Iris pigment epithelial cell (primary cell): ENCODE measurements around the gene PROZ.

Source experiments
- DNase-seq: peaks from one replicate; pipeline ENCODE4 v3.0.0-alpha.2; 2011; ENCODE audit warnings: low read depth

PROZ gene

GRCh38 chr13:113178070-113178895, 19.8 kb downstream of the PROZ start:
- DNase-seq: peak; percentile 99

- DNase-seq: no peak
Measured at GRCh38 chr13:113178896-113179167, 20.4 kb downstream of the PROZ start.

DNA sequence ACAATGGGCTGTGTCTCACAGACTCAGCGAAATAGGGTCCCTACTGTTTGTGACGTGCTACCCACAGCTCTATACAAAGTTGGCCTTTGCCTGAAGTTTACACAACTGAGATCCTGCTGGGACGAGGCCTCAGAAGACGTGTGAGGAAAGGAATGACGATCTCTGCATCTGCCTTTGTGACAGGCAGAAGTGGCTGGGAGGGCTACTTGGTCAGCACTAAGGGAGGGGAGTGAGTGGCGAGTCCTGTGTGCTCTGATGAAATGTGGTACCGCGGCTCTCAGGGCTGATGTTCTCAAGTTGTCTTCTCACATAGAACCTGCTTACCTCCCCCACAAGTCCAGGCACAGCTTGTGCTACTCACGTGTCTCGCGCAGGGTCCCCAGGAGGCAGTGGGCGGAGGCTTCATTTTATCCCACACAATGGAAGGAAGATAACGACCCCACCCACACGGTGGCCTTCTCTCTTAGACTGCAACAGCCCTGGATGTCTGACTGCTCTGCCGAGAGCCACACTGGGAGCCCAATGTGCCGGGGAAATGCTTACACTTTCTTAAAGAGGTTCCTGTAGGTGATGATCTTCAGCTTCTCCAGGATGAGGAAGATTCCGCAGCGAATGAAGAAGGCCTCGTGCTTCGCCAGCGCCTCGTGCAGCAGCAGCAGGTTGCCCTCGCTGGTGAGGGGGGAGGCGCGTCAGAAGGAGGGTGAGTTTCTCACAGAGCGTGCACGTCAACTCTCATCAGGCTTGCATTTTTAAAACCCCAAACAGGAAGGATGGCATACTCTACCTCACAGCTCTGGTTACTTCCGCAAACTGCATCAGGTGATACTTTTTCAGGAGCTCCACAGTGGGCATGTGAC, 21.2 kb downstream of the PROZ start:
- DNase-seq: peak; percentile 81

- peak; percentile 73 for DNase-seq
Measured at GRCh38 chr13:113182046-113182445, 23.6 kb downstream of the PROZ start.

- DNase-seq: peak; percentile 54
Measured at GRCh38 chr13:113183450-113184129, 25.1 kb downstream of the PROZ start.

DNA sequence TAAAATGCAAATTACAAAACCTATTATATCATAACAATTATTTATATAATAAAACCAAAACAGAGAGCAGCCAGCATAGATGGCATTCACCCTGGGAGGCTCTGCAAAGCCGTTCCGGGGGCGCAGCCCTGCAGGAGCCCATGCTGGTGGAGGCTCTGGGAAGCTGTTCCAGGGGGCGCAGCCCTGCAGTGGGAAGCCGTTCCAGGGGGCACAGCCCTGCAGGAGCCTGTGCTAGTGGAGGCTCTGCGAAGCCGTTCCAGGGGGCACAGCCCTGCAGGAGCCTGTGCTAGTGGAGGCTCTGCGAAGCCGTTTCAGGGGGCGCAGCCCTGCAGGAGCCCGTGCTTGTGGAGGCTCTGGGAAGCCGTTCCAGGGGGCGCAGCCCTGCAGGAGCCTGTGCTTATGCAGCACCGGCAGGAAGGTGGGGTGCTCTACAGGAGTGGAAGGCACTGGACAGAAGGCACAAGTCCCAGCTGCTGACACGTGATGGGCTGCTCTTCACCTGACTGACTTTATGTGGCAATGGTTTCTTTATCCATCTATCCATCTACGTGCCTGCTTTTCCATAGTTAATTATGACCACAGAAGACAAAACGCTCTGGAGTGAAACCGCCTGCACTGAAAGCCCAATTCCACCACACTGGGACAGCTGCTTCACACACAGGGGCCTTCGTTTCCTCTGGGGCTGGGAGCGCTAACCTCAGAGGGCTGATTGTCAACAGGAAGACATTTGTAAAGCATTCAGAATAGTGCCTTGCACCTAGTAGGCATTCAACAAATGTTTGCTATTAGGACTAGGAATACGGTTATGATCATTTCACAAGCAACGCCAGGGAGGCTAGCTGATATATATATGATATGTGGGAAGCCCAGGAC, 26.4 kb downstream of the PROZ start:
- no peak for DNase-seq

- peak; percentile 22 for DNase-seq
Measured at GRCh38 chr13:113186061-113186900, 27.8 kb downstream of the PROZ start.

- peak; percentile 100 for DNase-seq
Measured at GRCh38 chr13:113187263-113187669, 28.8 kb downstream of the PROZ start.

DNA sequence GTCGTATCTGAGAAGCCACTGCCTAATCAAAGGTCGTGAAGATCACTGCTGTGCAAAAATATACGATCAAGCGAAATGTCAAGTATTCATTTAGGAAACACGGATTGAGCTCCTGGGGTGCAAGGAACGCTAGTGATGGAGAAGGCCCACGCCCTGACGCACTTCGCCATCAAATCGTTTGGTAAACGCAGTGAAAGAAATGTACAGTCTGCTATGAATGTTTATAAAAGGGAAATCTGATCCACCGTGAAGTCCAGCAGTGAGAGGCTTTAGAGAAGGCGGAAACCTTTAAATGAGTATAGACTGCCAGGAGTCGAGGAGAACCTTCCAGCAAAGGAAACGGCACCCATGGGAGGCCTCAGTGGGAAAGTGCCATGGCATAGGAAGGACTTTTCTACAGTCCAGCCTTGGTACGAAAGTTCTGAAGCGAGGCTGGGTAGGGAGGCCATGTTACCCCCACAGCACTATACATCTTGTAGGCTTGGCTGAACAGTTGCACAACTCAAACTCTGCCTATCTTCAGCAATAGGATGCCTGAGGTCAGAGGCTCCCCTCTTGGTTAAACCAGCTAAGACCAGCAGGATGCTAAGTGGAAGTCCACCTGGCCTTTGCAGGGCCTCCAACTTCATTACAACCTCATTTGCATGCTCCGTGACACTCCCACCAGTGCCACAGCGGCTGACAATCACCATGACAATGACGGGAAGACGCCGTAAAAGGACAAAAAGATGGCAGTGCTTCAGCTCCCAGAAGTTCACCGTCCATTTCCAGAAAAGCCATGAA, 29.6 kb downstream of the PROZ start:
- peak; percentile 90 for DNase-seq

DNA sequence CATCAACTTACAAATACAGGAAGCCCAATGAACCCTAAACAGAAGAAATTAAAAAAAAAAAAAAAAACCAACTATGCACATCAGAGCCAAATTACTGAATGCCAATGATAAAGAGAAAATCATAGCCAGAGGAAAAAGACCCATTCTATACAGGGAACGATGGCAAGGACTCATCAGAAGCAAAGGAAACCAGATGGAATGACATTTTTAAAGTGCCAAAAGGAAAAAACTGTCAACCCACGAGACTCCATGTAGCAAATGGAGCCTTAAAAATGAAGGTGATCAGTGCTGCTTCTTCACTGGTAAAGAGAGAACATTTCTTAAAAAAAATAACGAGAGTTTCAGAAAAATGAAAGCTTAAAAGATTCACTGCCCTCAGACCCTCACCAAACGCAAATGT, 31.7 kb downstream of the PROZ start:
- DNase-seq: no peak

DNA sequence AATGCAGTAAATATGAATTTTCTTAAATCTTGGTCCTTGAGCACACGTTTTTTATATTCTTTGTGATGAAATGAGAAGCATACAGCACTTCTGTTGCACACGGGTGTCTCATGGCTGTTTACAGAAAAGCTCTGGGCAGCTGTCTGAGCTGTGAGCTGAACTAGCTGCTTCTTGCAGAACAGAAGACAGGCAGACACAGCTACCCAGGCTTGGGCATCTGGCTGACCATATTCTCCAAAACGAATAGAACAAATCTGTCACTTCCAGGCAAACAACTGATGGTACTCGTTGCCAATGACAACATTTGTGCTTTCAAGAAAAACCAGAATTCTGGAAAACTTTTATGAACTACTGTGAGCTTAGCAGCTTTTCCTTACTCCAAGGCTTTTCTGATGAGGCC, 33.8 kb downstream of the PROZ start:
- no peak for DNase-seq

GRCh38 chr13:113192902-113193301, 34.5 kb downstream of the PROZ start:
- DNase-seq: peak; percentile 88

- no peak for DNase-seq
Measured at GRCh38 chr13:113195360-113195759, 36.9 kb downstream of the PROZ start.

DNA sequence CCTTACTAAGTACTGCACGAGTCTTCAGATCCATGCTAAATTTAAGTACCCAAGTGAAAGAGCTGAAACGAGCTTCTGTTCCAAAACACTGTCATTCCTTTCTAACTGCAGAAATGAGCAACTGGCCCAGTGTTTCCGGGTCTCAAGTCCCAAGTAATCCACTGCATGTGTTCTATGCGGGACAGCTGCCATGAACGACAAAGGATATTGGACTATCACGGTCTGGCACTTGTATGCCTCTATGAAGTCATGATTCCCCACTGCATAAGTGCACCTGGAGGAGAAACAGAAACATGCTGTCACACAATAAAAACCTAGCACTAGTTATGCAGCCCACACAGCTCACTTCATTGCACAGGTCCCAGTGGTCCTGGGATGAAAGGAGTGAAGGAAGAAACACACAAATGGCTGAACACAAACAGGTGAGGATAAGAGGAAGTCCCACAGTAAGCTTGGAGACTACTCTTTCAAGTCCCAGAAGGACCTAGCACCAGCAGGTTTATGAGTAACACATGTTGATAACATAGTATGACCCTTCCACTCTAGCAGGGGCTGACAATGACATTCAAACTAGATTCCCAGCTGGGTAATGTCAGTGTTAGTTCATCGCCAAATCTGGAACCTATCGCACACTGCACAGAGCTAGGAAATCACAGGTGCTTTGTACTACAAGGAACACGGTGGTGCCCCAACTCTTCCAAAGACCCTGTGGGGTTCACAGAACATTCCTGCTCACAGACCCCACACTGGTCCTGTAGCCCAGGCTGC, 38.7 kb downstream of the PROZ start:
- DNase-seq: no peak

- no peak for DNase-seq
Measured at GRCh38 chr13:113201815-113202214, 43.4 kb downstream of the PROZ start.

- DNase-seq: no peak
Measured at GRCh38 chr13:113202912-113203311, 44.5 kb downstream of the PROZ start.

GRCh38 chr13:113203507-113204377, 45.3 kb downstream of the PROZ start:
- no peak for DNase-seq

DNA sequence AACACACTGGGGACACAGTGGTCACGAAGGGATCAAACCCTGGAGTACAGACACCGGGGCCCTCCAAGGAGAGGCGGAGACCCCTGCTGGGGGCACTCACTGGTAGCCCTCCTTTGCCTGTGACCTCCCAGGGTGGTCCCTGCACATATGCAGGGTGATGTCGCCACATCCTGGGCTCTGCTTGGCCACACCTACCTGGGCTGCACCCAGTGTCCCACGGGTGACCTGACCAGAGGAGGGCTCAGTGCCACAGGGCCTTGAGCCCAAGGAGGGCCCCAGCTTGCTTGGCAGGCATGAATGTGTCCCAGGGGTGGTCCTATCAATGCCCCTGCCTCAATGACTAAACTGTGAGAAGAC, 45.9 kb downstream of the PROZ start:
- DNase-seq: no peak
